NCI-H2227 (cell line): ENCODE results near the gene HOXB3.
A peak's percentile ranks its signal among the peaks of the same experiment; 100 is the strongest.

Experiments
- DNase-seq: peaks from one replicate; lab custom pipeline; 2025; ENCODE audit not compliant: unreplicated experiment; lab: John Stamatoyannopoulos, UW

HOXB3 gene

DNA sequence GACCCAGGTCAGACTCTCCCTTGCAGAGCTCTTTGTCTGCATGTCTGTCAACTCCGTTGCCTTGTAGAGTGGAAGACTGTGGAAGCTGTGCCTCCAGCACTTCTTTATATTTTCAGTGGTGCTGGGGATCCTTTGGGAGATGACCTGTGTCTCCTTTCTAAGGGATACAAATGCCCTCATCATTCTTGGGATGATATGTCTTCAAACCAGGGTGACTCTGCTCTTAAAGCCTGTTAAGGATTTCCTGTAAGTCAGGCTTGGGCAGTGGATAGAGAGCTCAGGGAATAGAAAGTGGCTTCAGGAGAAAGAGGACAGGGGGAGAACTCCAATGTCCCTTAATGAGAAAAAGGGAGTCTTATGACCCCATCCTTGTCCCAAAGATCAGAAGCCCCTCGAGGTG is 1.5 kb downstream of the HOXB3 start:
- no peak for DNase-seq

DNA sequence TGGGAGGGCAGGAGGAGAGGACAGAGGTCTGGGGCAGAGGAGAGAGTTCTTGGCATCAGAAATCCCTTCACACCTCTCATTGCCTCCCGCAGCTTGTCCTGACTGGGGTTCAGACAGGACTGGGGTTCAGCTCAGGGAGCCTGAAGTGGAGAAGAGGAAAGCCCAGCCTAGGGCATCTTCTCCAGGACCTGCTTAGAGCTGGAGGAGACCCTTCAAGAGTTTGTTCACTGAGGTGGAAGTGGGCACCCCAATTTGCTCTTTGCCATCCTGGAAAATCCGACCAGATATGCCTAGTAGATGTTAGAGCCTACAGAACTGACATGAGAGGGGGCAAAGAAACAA is 2.0 kb downstream of the HOXB3 start:
- DNase-seq: no peak

DNA sequence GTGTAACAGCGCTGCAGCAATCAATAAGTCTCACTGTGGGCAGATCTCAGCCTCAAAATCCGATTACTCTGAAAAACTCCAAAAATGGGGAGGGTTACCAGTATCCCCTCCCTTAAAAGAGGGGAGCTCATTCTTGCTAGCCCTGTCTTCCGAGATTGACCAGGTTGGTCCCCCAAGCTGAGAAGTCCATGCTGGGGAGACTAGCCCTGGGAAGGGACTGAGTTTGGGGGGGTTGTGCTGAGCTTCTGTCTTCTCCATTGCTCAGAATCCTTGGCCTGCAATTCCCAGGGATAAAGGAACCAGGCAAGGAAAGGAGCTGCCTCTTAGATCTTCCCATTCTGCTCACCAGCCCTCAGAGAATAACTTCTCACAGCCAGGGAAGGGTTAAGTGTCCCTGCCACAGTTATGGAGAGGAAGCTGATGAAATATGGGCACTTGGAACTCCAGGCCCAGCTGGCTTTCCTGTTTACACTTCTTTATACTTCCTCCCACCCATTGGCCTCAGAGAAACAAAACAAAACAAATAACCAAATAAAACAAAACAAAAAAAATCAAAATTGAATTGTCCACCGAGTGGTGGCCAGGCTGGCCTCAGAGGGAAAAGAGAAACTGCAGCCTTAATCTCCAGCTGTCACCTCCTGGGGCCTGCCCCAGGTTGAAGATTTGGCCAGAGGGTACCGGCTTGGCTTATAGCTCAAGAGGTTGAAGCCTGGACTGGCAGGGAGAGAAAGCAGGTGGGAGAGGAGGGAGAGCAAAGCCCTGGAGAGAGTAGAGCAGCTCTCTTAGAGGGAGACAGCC is 2.6 kb downstream of the HOXB3 start:
- DNase-seq: no peak

DNA sequence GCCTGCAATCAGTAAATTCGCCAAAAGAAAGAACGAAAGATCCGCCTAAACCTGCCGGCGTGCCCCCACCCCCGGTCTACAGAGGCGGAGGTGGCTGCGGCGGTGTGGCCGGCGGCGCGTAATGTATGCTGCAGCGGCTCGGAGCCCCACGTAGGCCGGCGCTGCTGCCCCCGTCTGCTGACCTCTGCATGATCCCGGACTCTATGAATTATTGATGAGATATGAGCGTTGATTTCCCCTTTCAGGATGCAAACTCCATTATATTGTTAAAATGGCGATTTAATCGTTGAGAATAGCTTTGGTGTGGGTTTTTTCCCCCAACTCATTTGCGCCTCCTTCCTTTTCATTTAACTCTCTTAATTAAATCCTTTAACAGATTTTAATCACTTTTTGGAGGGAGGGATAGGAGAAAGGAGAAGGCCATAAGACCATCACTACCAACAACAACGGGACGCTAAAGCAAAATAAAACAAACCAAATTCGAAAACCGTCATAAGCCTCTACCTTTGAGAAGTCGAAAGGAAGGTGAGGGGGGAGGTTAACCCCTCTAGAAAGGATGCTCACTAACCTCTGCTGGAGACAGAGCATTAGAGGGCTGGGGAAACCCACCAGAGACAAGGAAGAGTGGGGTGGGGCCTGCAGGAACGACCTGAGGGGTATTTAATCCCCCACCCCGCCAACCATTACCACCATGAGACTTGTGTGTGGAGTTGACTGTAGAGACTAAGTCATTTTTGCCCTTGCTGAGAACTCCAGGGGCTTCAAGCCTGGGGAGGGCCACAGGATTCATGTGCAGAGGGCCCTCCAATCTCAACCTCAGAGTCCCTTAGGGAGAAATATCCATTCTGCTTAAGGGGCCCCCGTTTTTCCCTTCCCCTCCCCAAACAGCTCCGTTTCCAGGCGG is 3.4 kb downstream of the HOXB3 start:
- peak; percentile 29 for DNase-seq

DNA sequence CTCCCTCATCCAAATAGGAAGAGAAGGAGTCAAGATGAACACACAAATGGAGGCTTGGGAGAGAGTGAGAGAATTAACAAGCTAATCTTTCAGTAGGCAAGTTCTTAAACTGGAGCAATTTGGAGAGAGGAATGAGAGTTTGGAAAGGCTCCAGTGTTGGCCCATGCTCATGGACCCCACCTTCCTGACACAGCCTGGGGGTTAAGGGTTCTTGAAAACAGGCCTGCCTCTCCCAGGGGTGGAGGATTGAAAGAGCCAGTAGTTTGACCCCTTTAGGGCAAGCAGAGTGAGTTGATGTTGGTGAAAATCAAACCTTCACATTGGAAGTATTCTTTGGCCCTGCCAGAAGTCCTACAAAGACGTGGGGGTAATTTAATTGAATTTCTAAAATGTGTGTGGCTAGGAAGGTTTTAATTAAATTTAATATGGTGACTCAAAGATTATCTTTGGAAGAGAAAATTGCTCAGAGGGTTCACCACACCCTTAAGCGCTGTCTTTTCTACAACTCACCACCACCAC is 5.8 kb downstream of the HOXB3 start:
- DNase-seq: no peak

DNA sequence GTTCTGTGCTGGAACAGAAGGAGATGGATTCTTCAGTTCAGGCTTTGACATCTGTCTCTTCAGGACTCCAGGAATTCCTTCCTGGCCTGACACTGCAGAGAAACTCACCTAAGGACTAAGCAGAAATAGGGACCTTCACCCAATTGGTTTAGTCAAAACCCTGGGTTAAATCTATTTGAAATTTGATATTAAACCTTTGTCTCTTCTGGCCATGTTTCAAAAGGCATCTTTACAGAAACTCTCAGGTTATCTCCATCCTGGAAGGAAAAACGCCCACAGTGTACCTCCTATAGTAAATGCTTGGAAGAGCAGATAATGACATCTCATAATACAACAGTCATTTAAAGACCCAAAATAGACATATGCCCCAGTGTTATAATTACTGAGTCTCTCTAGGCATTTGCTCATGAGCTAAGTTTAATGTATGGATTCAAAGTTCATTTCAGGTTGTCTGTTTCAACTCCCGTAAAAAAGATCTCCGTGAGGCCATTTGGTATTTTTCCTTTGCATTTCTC is 6.3 kb downstream of the HOXB3 start:
- DNase-seq: no peak

DNA sequence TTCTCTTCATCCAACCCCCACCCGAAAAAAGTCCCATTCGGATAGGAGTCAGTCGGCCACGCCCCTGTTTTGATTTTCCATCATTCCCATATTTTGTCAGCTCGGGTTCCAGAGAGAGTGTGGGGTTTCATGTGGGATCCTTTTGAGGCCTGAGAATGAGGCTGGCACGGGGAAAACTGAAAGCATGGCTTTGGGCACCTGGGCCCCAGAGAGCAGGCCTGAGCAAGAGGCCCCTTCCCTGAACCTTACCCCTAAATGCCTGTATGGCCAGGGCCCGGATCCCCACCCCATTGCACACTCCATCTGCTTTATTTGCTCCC is 7.3 kb downstream of the HOXB3 start:
- no peak for DNase-seq

DNA sequence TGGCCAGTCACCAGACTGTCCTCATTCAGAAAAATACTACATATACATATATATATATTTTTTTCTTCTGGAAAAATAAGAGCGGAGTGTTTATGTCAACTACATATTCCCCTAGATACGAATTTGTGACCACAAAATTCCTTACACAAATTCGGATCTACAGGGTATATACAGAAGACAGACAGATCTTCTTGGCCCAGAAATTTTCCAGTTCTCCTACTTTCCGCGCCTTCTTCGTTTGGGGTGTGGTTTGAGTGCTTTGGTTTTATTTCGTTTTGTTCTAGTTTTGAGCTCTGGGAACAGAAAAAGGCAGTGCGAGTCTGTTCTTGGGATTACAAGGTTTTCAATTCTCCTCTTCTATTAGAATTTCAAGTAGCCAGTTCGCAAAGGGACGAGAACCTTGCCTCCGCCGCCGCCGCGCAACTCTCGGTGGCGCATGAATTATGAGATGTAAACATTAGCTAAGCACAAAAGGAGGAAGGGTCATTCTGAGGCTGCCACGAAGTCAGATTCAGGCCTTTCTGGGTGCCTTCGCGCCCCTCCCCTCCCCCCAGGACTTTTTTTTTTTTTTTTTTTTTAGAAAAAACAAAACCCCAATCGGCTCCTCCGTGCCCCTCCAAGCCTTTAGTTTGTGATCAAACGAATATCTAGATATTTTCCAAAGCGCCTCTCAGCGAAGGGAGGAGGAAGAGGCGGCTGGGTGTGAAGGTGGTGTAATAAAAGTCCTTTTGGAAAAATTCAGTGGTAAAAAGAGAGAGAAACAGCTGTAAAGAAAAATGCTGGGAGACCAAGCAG is 10.1 kb downstream of the HOXB3 start:
- peak; percentile 34 for DNase-seq

DNA sequence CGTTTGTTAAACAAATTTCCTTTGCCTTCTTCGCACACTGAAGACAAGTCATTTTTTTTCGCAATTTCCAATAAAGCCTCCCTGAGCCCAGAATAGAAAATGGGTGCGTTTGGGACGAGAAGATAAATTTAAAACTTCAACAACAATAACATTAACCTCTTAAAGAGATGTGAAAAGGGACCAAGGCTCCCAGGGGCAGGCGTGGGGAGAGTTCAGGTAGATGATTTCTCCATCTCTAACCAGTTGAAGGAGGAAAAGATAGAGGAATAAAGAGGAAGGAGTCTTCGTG is 10.6 kb downstream of the HOXB3 start:
- no peak for DNase-seq

DNA sequence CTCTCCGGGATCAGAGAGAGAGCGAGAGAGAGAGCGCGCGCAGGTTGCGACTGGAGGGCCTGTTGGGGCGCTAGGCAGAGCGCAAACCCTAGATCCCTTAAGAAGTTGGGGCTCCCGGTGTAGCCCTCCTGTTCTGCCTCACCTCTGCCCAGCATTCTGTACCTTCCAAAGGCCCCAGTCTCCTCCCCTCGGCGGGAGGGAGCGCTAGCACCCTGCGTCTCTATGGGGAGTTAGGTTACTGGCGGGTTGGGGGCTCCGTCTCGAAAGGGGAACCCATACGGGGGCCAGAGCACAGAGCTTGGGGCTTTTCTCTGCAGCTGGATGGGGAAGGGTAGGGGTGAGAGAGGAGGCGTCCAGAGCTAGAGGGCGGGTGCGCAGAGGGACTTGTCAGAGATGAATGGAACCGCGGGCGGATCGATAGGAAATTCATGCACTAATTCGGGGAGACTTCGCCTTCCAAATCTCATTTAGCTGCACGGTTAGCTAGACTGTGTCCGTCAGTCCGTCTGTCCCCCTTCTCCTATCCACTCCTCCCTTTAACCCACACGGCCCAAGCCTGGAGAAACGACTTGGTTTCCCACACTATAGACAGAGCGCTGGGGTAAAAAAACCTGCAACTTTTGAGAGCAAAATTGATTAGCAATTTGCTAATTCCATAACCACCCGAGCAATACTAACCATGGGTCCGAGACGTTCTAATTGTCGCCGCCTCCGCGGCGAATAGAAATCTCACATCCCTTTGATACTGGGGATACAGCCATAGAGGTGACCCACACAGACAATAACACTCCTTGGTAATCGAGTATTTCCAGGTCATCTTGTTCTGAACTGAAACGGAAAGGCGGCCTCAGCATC is 11.2 kb downstream of the HOXB3 start:
- DNase-seq: peak; percentile 21

DNA sequence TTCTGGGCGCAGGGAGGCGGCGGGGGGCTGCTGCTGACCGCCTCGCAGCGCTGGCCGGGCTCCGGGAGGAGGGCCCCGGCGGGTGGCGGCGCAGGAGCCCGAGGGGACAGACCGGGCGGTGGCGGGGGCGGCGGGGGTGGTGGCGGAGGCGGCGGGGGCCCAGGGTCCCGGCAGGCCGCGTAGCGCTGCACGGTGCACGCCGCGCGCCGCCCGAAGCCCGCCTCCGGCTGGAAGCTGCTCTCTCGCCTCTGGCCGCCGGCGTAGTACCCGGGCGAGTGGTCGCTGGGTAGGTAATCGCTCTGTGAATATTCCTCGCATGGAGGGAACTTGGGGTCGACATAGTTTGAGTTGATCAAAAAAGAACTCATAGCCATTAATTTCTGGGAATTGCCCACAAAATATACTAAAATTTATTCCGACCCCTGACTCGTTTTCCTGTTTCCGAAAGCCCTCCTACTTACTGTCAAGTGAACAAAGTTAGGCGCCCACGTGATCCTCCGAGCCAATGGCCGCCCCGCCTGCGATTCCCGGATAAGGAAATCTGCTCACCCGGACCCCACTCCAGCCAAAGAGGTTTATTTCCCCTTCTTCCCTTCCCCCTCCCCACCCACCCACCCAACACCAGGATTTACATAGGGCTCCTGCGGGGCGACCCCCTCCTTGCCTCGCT is 12.0 kb downstream of the HOXB3 start, which contains the start of gene HOXB4:
Gene HOXB4, minus strand, starts transcription at position 405 of the 670 bp plus-strand sequence. Its CDS starts 31 bp downstream, at position 374.
- peak; percentile 69 for DNase-seq

DNA sequence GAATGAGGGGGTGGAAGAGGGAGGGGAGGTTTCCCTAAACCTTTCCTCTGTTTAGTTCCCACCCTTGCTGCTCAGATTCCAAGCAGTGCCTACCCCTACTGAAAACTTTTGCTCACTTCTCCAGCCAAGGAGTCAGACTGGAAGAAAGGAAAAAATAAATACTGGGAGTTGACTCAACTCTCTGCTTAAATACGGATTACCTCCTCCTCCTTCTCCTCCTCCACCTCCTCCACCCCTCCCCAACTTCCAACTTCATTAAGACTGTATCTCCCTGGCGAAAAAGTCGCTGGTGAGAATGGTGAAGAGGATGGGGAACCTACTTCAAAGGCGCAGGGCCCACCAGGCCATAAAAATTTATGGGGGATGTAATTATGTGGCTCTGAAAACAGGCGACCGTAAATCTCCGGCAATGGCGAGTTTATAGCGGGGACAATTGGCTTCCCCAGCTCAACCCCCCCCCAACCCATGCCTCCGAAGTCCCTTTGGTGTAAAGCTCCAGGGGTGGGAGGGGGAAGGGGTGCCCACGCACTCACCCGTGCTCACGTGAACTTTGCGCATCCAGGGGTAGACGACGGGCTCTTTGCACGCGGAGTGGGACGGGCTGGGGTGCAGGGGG is 12.6 kb downstream of the HOXB3 start:
- DNase-seq: no peak

DNA sequence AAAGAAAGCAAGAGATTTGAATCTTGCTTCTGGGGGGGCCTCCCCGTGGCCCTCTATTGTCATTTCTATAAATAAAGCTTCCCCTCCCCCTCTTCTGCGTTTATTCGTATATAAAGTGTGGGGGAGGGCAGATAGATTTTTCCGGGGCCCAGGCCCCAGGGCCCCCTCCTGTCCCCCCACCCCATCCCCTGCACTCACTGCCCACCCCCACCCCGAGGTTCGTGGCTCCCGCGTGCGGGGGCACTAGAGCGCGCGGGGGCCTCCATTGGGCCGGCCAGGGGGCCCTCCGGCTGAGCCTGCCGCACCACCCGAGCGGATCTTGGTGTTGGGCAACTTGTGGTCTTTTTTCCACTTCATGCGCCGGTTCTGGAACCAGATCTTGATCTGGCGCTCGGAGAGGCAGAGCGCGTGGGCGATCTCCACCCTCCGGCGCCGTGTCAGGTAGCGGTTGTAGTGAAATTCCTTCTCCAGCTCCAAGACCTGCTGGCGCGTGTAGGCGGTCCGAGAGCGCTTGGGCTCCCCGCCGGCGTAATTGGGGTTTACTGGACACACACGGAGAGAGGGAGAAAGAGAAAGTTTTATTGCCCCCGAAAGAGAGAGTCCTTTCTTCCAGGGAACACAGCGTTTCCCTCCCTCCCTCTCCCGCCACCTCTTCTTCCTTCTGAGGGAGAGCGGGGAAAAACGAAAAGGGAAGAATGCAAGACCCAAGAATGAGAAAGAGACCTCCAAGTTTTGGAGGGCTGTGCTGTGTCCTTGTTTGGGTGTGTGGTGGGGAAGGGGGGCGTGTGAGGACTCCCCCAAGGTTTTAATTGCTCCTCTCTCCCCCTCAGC is 13.3 kb downstream of the HOXB3 start:
- peak; percentile 22 for DNase-seq

DNA sequence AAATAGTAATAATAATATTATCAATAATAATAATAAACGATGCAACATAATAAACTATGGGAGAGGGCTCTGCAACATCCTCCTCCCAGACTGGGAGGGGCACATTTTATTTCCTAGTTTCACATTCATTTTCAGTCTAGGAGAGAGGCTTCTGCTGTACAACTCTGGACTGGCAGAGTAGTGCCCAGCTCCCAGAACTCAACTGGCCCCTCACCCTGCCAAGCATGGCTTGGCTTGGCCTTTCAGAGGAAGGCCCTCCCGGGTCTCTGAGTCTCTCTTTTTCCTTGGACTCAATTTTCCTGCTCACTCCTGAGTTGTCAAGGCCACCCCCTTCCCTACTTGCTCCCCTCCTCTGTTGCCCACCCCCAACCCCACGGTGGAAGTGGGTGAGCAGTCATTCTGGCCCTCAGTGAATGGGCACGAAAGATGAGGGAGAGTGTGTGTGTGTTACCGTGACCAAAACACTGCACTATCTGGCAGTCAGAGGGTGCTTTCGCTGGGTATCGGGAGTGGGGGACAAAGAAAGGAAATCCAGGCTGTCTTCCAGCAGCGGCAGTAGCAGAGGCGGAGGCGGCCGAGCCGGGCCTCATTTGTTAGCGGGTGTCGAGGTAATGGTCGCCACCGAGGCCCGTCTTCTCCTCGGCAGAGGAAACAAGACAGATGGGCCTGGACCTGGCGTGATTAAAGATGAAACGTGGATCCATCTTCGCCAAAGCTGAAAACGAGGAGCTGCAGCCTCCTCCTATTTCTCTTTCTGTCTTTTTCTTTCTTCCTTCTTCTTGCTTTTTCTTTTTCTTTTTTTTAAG is 14.2 kb downstream of the HOXB3 start:
- no peak for DNase-seq

DNA sequence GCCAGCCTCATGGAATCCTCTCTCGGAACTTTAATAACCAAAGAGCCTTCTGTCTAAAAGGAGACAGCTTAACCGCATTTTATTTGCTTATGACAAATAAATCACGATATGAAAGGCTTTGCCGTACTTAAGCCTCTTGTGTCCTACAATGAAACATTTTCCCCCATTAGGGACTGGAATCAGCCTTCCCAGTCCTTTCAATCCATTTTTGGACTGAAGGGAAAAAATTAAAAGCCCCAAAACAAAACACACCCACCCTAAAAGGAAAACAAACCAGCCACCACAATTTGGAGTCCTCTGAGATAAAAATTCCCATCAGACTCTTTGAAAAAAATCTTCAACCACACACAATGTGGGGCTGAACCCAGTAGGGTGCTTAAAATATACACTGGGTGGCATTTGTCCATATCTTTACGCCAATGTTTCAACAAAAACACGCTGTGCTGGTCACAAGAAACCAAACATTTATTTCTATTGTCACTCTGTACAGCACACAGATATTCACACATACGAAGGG is 14.9 kb downstream of the HOXB3 start:
- peak; percentile 43 for DNase-seq

DNA sequence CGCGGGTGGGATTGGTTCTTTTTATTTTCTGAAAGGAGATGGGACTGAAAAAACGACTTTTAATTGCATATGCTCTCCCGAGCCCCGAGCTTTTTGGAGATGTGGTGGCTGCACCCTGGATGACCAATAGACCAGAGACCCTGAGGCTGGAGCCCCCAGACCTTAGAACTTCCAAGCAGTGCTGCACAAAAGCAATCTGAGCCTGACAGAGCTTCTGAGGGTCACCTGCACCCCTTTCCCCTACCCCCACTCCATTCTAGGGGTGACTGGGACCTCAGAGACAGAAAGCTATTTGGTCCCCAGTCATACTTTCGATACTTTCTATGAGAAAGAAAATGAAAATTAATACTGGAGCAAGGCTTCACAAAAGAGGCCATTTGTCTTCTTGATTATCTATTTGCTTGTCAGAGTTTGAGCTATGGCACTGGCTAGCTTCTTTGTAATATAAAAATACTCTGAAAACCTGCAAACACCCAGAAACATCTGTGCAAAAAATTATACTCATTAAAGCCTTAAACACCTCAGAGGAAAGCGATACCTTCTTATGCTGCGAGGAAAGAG is 15.5 kb downstream of the HOXB3 start:
- DNase-seq: no peak

DNA sequence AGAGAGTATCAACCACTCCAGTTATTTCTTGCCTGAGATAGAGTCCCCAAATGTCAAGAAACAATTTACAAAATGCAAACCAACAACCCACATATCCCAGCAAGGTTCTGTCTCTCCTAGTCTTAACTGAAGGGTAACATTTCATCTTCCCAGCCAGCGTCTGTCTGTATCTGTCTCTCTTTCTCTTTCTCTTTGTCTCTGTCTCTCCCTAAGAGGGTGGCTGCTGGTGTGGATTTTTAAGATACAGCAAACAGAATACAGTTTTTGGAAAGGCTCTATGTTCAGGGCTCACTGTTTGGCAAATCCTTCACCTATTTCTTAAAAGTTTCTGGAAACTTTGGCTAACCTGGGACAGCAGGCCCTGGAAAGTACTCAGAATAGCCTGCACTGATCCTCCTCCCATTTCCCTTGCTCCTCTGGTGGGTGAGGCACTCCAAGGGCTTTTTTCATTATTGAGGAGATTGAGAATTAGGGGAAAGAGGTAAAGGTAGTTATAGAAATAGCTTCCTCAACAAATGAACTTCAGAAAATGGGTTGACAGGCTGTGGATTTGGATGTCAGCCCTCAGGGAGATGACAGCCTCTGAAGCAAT is 18.1 kb downstream of the HOXB3 start:
- DNase-seq: no peak
